ENCODE results near the gene KEAP1. TPM values are rescaled to one million over a fixed set of nuclear protein-coding genes. Genes with fewer than 3 reads are reported as not detected.

The KEAP1 gene
- 80.6 and 82.0 TPM in 2 replicates for total RNA-seq (2021; fragmentation: NEBNext Ultra II Directional; extraction: Animal tissue kit (Norgen Biotek cat#: 25700))
- polyA plus RNA-seq (2011; rRNA removed): 106 and 117 TPM in 2 replicates
- 81.3 TPM for polyA plus RNA-seq (2011; cell fraction: cytosol; rRNA removed)
- 97.7 TPM for polyA plus RNA-seq (2011; cell fraction: nucleus; rRNA removed)
- 81.4 to 108 TPM (median 98.2 TPM) in 4 replicates for polyA plus RNA-seq (2012, experiment 1 of 2)
- 70.3 TPM for polyA plus RNA-seq (2012, experiment 2 of 2)
- 39.6 TPM for polyA plus RNA-seq (2013, experiment 1 of 2)
- polyA plus RNA-seq (2013, experiment 2 of 2): 36.8 TPM
- 139 and 176 TPM in 2 replicates for polyA minus RNA-seq (2011; rRNA and poly(A)+ RNA removed)
- 86.8 TPM for polyA minus RNA-seq (2011; cell fraction: cytosol; rRNA and poly(A)+ RNA removed)
- 53.1 TPM for polyA minus RNA-seq (2011; cell fraction: nucleus; rRNA and poly(A)+ RNA removed)
- long read RNA-seq, experiment 1, partial matches to known transcripts: 32 of 57 reads
- long read RNA-seq, experiment 1, other reads (novel, unspliced or antisense): 13 of 57 reads
- long read RNA-seq, experiment 2, partial matches to known transcripts: 24 of 69 reads
- long read RNA-seq, experiment 2, other reads (novel, unspliced or antisense): 45 of 69 reads

DNA sequence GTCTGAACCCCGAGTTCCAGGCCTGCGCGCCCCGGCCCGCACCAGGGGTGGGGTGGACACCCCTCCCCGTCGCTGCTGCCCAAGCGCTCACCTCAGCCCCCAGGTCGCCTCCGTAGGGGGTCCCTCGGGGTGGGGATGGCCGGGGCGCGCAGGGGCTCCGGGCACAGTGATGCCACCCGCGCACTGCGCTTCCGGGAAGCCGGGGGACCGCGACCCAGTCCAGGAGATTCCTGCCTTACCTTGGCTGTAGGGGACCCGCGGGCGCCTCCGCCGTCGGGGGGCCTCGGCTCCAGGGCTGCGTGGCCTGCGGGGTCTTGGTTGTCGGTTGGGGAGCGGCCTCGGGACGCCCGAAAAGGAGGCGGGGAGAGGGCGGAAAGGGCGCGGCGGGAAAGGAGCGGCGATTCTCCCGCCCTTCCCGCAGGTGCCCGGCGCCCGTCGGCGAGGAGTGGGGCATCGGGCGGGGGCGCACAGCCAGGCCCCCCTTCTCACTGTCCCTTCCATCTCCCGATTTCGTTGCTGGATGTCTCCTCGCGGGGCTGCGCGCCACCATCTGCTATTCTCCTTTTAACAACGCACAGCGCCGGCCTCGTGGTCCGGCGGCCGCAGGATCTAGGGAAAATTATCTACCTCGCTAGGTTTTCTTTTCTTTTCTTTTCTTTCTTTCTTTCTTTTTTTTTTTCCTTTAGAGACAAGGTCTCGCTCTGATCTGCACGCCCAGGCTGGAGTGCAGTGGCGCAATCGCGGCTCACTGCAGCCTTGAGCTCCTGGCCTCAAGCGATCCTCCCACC lies at the start of gene KEAP1:
TSS of gene KEAP1 (minus strand) at position 355 of the 788 bp plus-strand sequence. CDS start 3,323 bp downstream, outside the sequence.
- peak within 1 kb of the TSS; percentile 97 for H4K8ac ChIP-seq (ENCODE audit: extremely low read depth, insufficient read depth, low read length)
- peak within 1 kb of the TSS; percentile 92; the same call in 1 of the 2 replicates for H2BK5ac ChIP-seq (ENCODE audit: low read depth, low read length)
- CTCF ChIA-PET (ENCODE audit: partially characterized antibody): interaction anchor here (1.0 to 1.2 kb wide), 3 partner anchors 14 to 78 kb away, joined by 3 to 4 read pairs (median 4); partner anchors contain the start of gene ATG4D
- H2BK12ac ChIP-seq (ENCODE audit: low read depth, low read length): peak within 1 kb of the TSS; percentile 68; the same call in 1 of the 2 replicates
- peaks cover 3 to 24% (median 13%) of the 10 kb centered on the region in 4 experiments for H3K4me1 ChIP-seq (replicated peaks in 1 of 4; ENCODE audit: control insufficient read depth in 3 of 4, insufficient read depth in 4 of 4, low read length in 3 of 4)
- no peak for FAIRE-seq
- peak within 1 kb of the TSS; percentile 92; the same call in 1 of the 2 replicates for H2BK15ac ChIP-seq (ENCODE audit: low read length)
- H3K36me3 ChIP-seq (ENCODE audit: control insufficient read depth in 2 of 4, insufficient read depth in 4 of 4, low read length in 3 of 4): peaks cover 7 to 16% (median 9%) of the 10 kb centered on the region in 4 experiments; a peak in 6 of 8 replicates
- peaks cover 8% of the 10 kb centered on the region; the same call in 1 of the 2 replicates for H3K79me1 ChIP-seq (ENCODE audit: low read depth, low read length)
- peak within 1 kb of the TSS; percentile 99 for H4K91ac ChIP-seq (replicated peaks; ENCODE audit: insufficient read length, low read length)
- H3K4ac ChIP-seq (replicated peaks; ENCODE audit: insufficient read length, low read depth, low read length): peak within 1 kb of the TSS; percentile 94
- H3K79me2 ChIP-seq (ENCODE audit: control insufficient read depth in 1 of 2, insufficient read depth in 2 of 2, low read length in 2 of 2): peaks cover 0 to 32% of the 10 kb centered on the region in 2 experiments; a peak in 2 of 4 replicates
- peak in 1 of 2 experiments; percentile 82 for DNase-seq (ENCODE audit: low read depth in 1 of 2, low spot score in 2 of 2)
- peak within 1 kb of the TSS; percentile 93 for H4K5ac ChIP-seq (ENCODE audit: insufficient read length, low read depth, low read length)
- 6% methylated on average over 61 of the region's 73 CpGs; no CpG with 5 or more reads in 1 of the 2 experiments for WGBS, 2 experiments (ENCODE audit: extremely low coverage in 1 of 2, insufficient coverage in 1 of 2, insufficient read length in 1 of 2, insufficient replicate concordance in 2 of 2, low coverage in 1 of 2, low lambda C conversion rate in 2 of 2, missing lambda C conversion rate in 1 of 2)
- H2BK120ac ChIP-seq (replicated peaks; ENCODE audit: low read depth, low read length): peak within 1 kb of the TSS; percentile 72
- H2AK5ac ChIP-seq (ENCODE audit: low read depth, low read length): peak within 1 kb of the TSS; percentile 56; the same call in 1 of the 2 replicates
- H3K18ac ChIP-seq (ENCODE audit: extremely low read depth, low read length): peak within 1 kb of the TSS; percentile 95
- no peaks in the 10 kb centered on the region for H3K9me3 ChIP-seq (ENCODE audit: insufficient read depth in 2 of 2, low read depth in 1 of 2, low read length in 1 of 2)
- H3K4me2 ChIP-seq (ENCODE audit: insufficient read depth in 1 of 2, low read depth in 2 of 2, low read length in 2 of 2): peak within 1 kb of the TSS; percentile 88 to 91
- peak within 1 kb of the TSS; percentile 95 for H3K56ac ChIP-seq (replicated peaks; ENCODE audit: insufficient read length, low read depth, low read length)
- no peaks in the 10 kb centered on the region for H3K27me3 ChIP-seq (replicated peaks in 1 of 4; ENCODE audit: control insufficient read depth in 3 of 4, extremely low read depth in 1 of 4, insufficient read depth in 3 of 4, low read length in 3 of 4)
- no peak within 1 kb of the TSS for H3K23ac ChIP-seq (ENCODE audit: insufficient read length)
- H3K27ac ChIP-seq (ENCODE audit: low read depth, low read length): peak within 1 kb of the TSS; percentile 96
- no peak within 1 kb of the TSS for H2AFZ ChIP-seq (ENCODE audit: low read length)
- POLR2A ChIA-PET (ENCODE audit: partially characterized antibody): interaction anchor here (0.7 to 2.1 kb wide), 12 partner anchors 10 to 156 kb away, joined by 3 to 9 read pairs (median 4); partner anchors contain the start of gene S1PR5
- H3K4me3 ChIP-seq (ENCODE audit: extremely low read depth in 1 of 4, insufficient read depth in 2 of 4, low read depth in 3 of 4, low read length in 4 of 4): peak within 1 kb of the TSS; percentile 64 to 96 (median 86)
- peaks cover 10% of the 10 kb centered on the region; the same call in 1 of the 2 replicates for H3K23me2 ChIP-seq (ENCODE audit: low read depth, low read length)
- peak within 1 kb of the TSS; percentile 27 for H3K14ac ChIP-seq (ENCODE audit: insufficient read length)
- H3K9ac ChIP-seq (replicated peaks in 1 of 4; ENCODE audit: extremely low read depth in 1 of 4, low read depth in 3 of 4, low read length in 3 of 4): peak within 1 kb of the TSS; percentile 81 to 91 (median 87)
- no peak within 1 kb of the TSS for H2BK20ac ChIP-seq (ENCODE audit: low read length)
- peaks cover 0 to 8% of the 10 kb centered on the region in 2 experiments for H4K20me1 ChIP-seq (replicated peaks in 1 of 2; ENCODE audit: control insufficient read depth in 1 of 2, insufficient read depth in 2 of 2, low read length in 2 of 2)
- TF ChIP-seq SIRT6 (IDR thresholded peaks at IDR 0.05; ENCODE audit: low read length): no peak
- 0 out of 4 replicates have a peak, but pooled peaks of 1 of the 2 experiments have one; percentile 16 for TF ChIP-seq SIN3A (conservative IDR thresholded peaks at IDR 0.05 in 1 of 2, IDR thresholded peaks at IDR 0.05 in 1 of 2; ENCODE audit: low read depth in 1 of 2, low read length in 2 of 2)
- peak; percentile 31 for TF ChIP-seq PHF8 (conservative IDR thresholded peaks at IDR 0.05; ENCODE audit: low read depth, low read length)
- TF ChIP-seq, protein P1, sequence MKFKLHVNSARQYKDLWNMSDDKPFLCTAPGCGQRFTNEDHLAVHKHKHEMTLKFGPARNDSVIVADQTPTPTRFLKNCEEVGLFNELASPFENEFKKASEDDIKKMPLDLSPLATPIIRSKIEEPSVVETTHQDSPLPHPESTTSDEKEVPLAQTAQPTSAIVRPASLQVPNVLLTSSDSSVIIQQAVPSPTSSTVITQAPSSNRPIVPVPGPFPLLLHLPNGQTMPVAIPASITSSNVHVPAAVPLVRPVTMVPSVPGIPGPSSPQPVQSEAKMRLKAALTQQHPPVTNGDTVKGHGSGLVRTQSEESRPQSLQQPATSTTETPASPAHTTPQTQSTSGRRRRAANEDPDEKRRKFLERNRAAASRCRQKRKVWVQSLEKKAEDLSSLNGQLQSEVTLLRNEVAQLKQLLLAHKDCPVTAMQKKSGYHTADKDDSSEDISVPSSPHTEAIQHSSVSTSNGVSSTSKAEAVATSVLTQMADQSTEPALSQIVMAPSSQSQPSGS (IDR thresholded peaks at IDR 0.05; ENCODE audit: low read length): no peak
- TF ChIP-seq, protein P2, sequence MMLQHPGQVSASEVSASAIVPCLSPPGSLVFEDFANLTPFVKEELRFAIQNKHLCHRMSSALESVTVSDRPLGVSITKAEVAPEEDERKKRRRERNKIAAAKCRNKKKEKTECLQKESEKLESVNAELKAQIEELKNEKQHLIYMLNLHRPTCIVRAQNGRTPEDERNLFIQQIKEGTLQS (IDR thresholded peaks at IDR 0.05; ENCODE audit: insufficient read depth, low read depth, low read length): no peak

Data from H1 (cell line).